HCT116 (cell line): ENCODE results near the gene NDUFB10.

Source experiments
- ELF1 ChIP-seq: IDR thresholded peaks from 2 replicates; pipeline ENCODE4 v1.6.1; 2012; ENCODE audit warnings: low read depth, borderline replicate concordance
- EZH2 ChIP-seq: fragments of 200-600 bp; sonication (generic); IDR thresholded peaks from 2 replicates; pipeline ENCODE4 v1.6.1; 2017; ENCODE audit warnings: antibody characterized with exemption, mixed run types
- EZH2phosphoT487 ChIP-seq: fragments of 200-600 bp; IDR thresholded peaks from 2 replicates; pipeline ENCODE4 v1.6.1; 2018; ENCODE audit warnings: antibody characterized with exemption, borderline replicate concordance
- FOSL1 ChIP-seq: IDR thresholded peaks from 2 replicates; pipeline ENCODE4 v1.6.1; 2012; ENCODE audit warnings: low read depth
- POLR2A ChIP-seq: IDR thresholded peaks from 2 replicates; pipeline ENCODE4 v1.7.0; 2011; ENCODE audit warnings: borderline replicate concordance; ENCODE audit not compliant: insufficient read depth, insufficient read length; ENCODE audit errors: extremely low read depth
- POLR2AphosphoS5 ChIP-seq: IDR thresholded peaks from 2 replicates; pipeline ENCODE4 v1.6.1; 2011; ENCODE audit warnings: mild to moderate bottlenecking, low read depth, low read length, moderate library complexity
- RAD21 ChIP-seq: IDR thresholded peaks from 2 replicates; pipeline ENCODE4 v1.6.1; 2012; ENCODE audit warnings: low read depth, mild to moderate bottlenecking
- SP1 ChIP-seq: IDR thresholded peaks from 2 replicates; pipeline ENCODE4 v1.6.1; 2012; ENCODE audit warnings: low read depth
- ZFX ChIP-seq: fragments of 450-650 bp; IDR thresholded peaks from 2 replicates; pipeline ENCODE4 v1.6.1; 2017
- ZNF274 ChIP-seq: fragments of 200-500 bp; sonication (Bioruptor generic); IDR thresholded peaks from 2 replicates; pipeline ENCODE4 v1.6.1; 2014; ENCODE audit warnings: mild to moderate bottlenecking, low read depth, low read length, inconsistent platforms
- TF ChIP-seq, protein P1 (sequence below), 3 experiments: fragments of 200-600 bp in 1 of 3; sonication (generic) in 1 of 3; IDR thresholded peaks in 2 of 3; conservative IDR thresholded peaks in 1 of 3; 2 replicates each; pipeline ENCODE4 v1.5.1; 2012 to 2017; ENCODE audit warnings: low read depth in 2 of 3, low read length in 2 of 3, antibody characterized with exemption in 1 of 3, borderline replicate concordance in 1 of 3, control low read depth in 1 of 3, mild to moderate bottlenecking in 1 of 3, mixed read lengths in 1 of 3, mixed run types in 1 of 3, moderate library complexity in 1 of 3; ENCODE audit not compliant: insufficient read depth in 1 of 3
- TF ChIP-seq, protein P2 (sequence below): IDR thresholded peaks from 2 replicates; pipeline ENCODE4 v1.6.1; 2012; ENCODE audit warnings: low read depth
- TF ChIP-seq, protein P3 (sequence below): IDR thresholded peaks from 2 replicates; pipeline ENCODE4 v1.6.1; 2012
- TF ChIP-seq, protein P4 (sequence below): IDR thresholded peaks from 2 replicates; pipeline ENCODE4 v1.6.1; 2011; ENCODE audit warnings: mild to moderate bottlenecking, low read length, moderate library complexity; ENCODE audit not compliant: insufficient replicate concordance; ENCODE audit errors: extremely low read depth

DNA sequence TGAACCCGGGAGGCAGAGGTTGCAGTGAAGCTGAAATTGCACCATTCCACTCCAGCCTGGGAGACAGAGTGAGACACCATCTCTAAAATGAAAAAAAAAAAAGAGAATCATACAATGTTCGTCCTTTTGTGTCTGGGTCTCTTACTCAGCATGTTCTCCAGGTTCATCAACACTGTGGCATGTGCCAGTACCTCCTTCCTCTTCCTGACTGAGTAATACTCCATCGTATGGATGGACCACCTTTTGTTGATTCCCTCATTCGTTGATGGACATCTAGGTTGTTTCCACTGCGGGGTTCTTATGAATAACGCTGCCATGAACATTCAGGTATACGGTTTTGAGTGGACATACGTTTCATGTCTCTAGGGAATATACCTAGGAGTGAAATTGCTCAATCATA is 37.0 kb upstream of the NDUFB10 start:
- TF ChIP-seq POLR2A (no peak), EZH2 (no peak), ELF1 (no peak), RAD21 (no peak), SP1 (no peak), POLR2AphosphoS5 (no peak), ZNF274 (no peak), ZFX (no peak), EZH2phosphoT487 (no peak), FOSL1 (no peak)
- TF ChIP-seq, protein P1, sequence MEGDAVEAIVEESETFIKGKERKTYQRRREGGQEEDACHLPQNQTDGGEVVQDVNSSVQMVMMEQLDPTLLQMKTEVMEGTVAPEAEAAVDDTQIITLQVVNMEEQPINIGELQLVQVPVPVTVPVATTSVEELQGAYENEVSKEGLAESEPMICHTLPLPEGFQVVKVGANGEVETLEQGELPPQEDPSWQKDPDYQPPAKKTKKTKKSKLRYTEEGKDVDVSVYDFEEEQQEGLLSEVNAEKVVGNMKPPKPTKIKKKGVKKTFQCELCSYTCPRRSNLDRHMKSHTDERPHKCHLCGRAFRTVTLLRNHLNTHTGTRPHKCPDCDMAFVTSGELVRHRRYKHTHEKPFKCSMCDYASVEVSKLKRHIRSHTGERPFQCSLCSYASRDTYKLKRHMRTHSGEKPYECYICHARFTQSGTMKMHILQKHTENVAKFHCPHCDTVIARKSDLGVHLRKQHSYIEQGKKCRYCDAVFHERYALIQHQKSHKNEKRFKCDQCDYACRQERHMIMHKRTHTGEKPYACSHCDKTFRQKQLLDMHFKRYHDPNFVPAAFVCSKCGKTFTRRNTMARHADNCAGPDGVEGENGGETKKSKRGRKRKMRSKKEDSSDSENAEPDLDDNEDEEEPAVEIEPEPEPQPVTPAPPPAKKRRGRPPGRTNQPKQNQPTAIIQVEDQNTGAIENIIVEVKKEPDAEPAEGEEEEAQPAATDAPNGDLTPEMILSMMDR (IDR thresholded peaks at IDR 0.05 in 2 of 3, conservative IDR thresholded peaks at IDR 0.05 in 1 of 3; ENCODE audit: borderline replicate concordance in 1 of 3, insufficient read depth in 1 of 3, low read depth in 2 of 3, low read length in 2 of 3), result no peak
- TF ChIP-seq, protein P2, sequence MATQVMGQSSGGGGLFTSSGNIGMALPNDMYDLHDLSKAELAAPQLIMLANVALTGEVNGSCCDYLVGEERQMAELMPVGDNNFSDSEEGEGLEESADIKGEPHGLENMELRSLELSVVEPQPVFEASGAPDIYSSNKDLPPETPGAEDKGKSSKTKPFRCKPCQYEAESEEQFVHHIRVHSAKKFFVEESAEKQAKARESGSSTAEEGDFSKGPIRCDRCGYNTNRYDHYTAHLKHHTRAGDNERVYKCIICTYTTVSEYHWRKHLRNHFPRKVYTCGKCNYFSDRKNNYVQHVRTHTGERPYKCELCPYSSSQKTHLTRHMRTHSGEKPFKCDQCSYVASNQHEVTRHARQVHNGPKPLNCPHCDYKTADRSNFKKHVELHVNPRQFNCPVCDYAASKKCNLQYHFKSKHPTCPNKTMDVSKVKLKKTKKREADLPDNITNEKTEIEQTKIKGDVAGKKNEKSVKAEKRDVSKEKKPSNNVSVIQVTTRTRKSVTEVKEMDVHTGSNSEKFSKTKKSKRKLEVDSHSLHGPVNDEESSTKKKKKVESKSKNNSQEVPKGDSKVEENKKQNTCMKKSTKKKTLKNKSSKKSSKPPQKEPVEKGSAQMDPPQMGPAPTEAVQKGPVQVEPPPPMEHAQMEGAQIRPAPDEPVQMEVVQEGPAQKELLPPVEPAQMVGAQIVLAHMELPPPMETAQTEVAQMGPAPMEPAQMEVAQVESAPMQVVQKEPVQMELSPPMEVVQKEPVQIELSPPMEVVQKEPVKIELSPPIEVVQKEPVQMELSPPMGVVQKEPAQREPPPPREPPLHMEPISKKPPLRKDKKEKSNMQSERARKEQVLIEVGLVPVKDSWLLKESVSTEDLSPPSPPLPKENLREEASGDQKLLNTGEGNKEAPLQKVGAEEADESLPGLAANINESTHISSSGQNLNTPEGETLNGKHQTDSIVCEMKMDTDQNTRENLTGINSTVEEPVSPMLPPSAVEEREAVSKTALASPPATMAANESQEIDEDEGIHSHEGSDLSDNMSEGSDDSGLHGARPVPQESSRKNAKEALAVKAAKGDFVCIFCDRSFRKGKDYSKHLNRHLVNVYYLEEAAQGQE, result no peak
- TF ChIP-seq, protein P3, sequence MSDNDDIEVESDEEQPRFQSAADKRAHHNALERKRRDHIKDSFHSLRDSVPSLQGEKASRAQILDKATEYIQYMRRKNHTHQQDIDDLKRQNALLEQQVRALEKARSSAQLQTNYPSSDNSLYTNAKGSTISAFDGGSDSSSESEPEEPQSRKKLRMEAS, result no peak
- TF ChIP-seq, protein P4, sequence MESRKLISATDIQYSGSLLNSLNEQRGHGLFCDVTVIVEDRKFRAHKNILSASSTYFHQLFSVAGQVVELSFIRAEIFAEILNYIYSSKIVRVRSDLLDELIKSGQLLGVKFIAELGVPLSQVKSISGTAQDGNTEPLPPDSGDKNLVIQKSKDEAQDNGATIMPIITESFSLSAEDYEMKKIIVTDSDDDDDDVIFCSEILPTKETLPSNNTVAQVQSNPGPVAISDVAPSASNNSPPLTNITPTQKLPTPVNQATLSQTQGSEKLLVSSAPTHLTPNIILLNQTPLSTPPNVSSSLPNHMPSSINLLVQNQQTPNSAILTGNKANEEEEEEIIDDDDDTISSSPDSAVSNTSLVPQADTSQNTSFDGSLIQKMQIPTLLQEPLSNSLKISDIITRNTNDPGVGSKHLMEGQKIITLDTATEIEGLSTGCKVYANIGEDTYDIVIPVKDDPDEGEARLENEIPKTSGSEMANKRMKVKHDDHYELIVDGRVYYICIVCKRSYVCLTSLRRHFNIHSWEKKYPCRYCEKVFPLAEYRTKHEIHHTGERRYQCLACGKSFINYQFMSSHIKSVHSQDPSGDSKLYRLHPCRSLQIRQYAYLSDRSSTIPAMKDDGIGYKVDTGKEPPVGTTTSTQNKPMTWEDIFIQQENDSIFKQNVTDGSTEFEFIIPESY, result no peak
